Right atrium auricular region (tissue), 2 donors: ENCODE measurements around the gene GCNT1. TPM values are rescaled to one million over a fixed set of nuclear protein-coding genes. Genes with fewer than 3 reads are reported as not detected.

Experiments
- DNase-seq: peaks from one replicate; pipeline ENCODE4 v3.0.0-alpha.2; 2019; ENCODE audit warnings: low spot score
- H3K27ac ChIP-seq, 2 donors: fragments of 200-600 bp; sonication (generic); 1 replicate in 1 of 2; 2 replicates in 1 of 2; pipeline ENCODE4 v1.5.1; 2016 to 2019
- H3K27me3 ChIP-seq, 2 donors: fragments of 200-600 bp; sonication (generic); one replicate each; pipeline versions ENCODE4 v1.5.1 to v1.6.0; 2017 to 2019
- H3K36me3 ChIP-seq: fragments of 200-600 bp; sonication (generic); one replicate; pipeline ENCODE4 v1.5.1; 2016
- H3K4me1 ChIP-seq, 2 donors: fragments of 200-600 bp; sonication (generic); one replicate each; pipeline versions ENCODE4 v1.5.1 to v1.6.0; 2017 to 2019
- H3K4me3 ChIP-seq, 2 donors: fragments of 200-600 bp; sonication (generic); 1 replicate in 1 of 2; 2 replicates in 1 of 2; pipeline ENCODE4 v1.5.1; 2017 to 2019; ENCODE audit warnings: mild to moderate bottlenecking in 1 of 2, moderate library complexity in 1 of 2
- H3K9me3 ChIP-seq, 2 donors: fragments of 200-600 bp; sonication (generic); one replicate each; pipeline ENCODE4 v1.5.1; 2019
- CTCF ChIP-seq, 2 donors: fragments of 200-600 bp; sonication (generic); IDR thresholded peaks; one replicate each; pipeline ENCODE4 v1.5.1; 2019; ENCODE audit warnings: antibody characterized with exemption in 2 of 2
- total RNA-seq, 2 donors: library from RNA; depleted of rRNA; stranded (reverse); fragments of >200 nt; gene quantifications; one replicate each; pipeline ENCODE4 v1.1.0, GENCODE V29; 2016

GCNT1 gene
- total RNA-seq, 2 donors from 2014 or later: 1.3 to 6.4 TPM

DNA sequence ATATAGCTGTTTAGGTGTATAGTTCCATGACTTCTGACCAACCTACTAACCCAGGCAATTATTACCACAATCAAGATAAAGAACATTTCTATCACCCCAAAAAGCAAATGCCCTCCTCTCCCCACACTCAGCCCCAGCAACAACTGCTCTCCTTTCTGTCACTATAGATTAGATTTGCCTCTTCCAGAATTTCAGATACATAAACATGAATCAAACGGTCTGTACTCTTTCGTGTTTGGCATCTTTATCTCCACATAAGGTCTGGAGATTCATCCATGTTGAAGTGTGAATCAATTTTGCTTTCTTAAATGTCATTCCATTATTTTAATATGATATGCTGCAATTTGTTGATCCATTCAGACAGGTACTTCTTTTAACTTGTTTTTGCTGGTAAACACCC is 10.5 kb upstream of the GCNT1 start:
- H3K4me3 ChIP-seq: no peak overlapping the region
- no peaks in the 10 kb centered on the region for H3K9me3 ChIP-seq
- H3K27ac ChIP-seq: no peak overlapping the region
- no peaks in the 10 kb centered on the region for H3K27me3 ChIP-seq
- no peak for TF ChIP-seq CTCF (IDR thresholded peaks at IDR 0.05)
- DNase-seq: no peak
- no peaks in the 10 kb centered on the region for H3K36me3 ChIP-seq
- peaks cover 0 to 4% of the 10 kb centered on the region in 2 donors for H3K4me1 ChIP-seq

DNA sequence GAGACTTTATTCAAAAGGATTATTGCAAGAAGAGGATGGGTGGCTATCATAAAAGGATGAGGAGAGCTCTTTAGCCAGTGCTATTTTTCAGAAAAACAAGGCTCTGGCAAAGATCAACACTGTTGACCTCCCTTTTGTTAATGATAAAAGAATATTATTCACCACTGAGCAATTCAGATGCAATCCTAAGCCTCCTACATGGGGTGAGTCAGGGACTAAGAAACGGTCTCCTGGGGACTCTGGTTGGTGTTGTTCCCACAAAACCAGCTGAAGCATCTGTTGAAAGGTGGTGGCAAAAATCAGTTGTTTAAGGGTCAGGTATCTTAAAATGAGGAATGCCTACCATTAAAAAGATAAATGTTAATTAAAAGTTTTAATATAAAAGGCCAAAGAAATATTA is 7.7 kb upstream of the GCNT1 start:
- Histone ChIP-seq H3K36me3 (no peaks in the 10 kb centered on the region), H3K27me3 (no peaks in the 10 kb centered on the region), H3K9me3 (no peaks in the 10 kb centered on the region), H3K4me1 (peaks cover 0 to 4% of the 10 kb centered on the region in 2 donors), H3K27ac (no peak overlapping the region), H3K4me3 (no peak overlapping the region)
- TF ChIP-seq CTCF (IDR thresholded peaks at IDR 0.05): no peak
- DNase-seq: no peak

GRCh38 chr9:76452839-76453238 is 6.1 kb upstream of the GCNT1 start:
- Histone ChIP-seq H3K27ac (no peak overlapping the region), H3K27me3 (no peaks in the 10 kb centered on the region), H3K4me1 (no peaks in the 10 kb centered on the region), H3K36me3 (no peaks in the 10 kb centered on the region), H3K4me3 (no peak overlapping the region), H3K9me3 (no peaks in the 10 kb centered on the region)
- no peak for TF ChIP-seq CTCF (IDR thresholded peaks at IDR 0.05)
- DNase-seq: no peak

- Histone ChIP-seq H3K36me3 (no peaks in the 10 kb centered on the region), H3K9me3 (no peaks in the 10 kb centered on the region), H3K4me3 (no peak overlapping the region), H3K4me1 (no peaks in the 10 kb centered on the region), H3K27ac (no peak overlapping the region), H3K27me3 (no peaks in the 10 kb centered on the region)
- no peak for DNase-seq
- no peak for TF ChIP-seq CTCF (IDR thresholded peaks at IDR 0.05)
Observed at GRCh38 chr9:76453785-76454184, 5.2 kb upstream of the GCNT1 start.

DNA sequence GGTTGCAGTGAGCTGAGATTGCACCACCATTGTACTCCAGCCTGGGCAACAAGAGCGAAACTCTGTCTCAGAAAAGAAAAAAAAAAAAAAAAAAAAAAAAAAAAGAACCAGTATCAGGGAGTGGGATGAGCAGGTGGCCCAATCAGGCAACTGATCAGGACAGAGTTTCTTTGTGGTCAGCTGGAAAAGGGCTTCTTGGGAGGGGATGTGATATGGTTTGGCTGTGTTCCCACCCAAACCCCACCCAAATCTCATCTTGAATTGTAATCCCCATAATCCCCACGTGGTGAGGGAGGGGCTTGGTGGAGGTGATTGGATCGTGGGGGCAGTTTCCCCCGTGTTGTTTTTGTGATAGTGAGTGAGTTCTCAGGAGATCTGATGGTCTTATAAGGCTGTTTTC is 4.7 kb upstream of the GCNT1 start:
- DNase-seq: no peak
- H3K36me3 ChIP-seq: no peaks in the 10 kb centered on the region
- H3K4me1 ChIP-seq: no peaks in the 10 kb centered on the region
- H3K4me3 ChIP-seq: no peak overlapping the region
- no peaks in the 10 kb centered on the region for H3K9me3 ChIP-seq
- H3K27ac ChIP-seq: no peak overlapping the region
- no peak for TF ChIP-seq CTCF (IDR thresholded peaks at IDR 0.05)
- no peaks in the 10 kb centered on the region for H3K27me3 ChIP-seq

- Histone ChIP-seq H3K4me1 (peaks cover 0 to 10% of the 10 kb centered on the region in 2 donors), H3K27me3 (no peaks in the 10 kb centered on the region), H3K36me3 (no peaks in the 10 kb centered on the region), H3K27ac (no peak overlapping the region), H3K9me3 (no peaks in the 10 kb centered on the region), H3K4me3 (no peak overlapping the region)
- TF ChIP-seq CTCF (IDR thresholded peaks at IDR 0.05): no peak
- no peak for DNase-seq
Observed at GRCh38 chr9:76456202-76456926, 2.6 kb upstream of the GCNT1 start.
